HG03565 (cell line): Measurements from ENCODE around the gene TTPAL.

Source experiments
- ATAC-seq: cut with Tn5 transposase; IDR thresholded peaks from one replicate; pipeline ENCODE4 v1.9.1; 2021; ENCODE audit warnings: mild to moderate bottlenecking, moderate library complexity; ENCODE audit not compliant: unreplicated experiment

TTPAL gene

GRCh38 chr20:44495257-44495656 lies 19.6 kb downstream of the TTPAL start:
- no peak for ATAC-seq

DNA sequence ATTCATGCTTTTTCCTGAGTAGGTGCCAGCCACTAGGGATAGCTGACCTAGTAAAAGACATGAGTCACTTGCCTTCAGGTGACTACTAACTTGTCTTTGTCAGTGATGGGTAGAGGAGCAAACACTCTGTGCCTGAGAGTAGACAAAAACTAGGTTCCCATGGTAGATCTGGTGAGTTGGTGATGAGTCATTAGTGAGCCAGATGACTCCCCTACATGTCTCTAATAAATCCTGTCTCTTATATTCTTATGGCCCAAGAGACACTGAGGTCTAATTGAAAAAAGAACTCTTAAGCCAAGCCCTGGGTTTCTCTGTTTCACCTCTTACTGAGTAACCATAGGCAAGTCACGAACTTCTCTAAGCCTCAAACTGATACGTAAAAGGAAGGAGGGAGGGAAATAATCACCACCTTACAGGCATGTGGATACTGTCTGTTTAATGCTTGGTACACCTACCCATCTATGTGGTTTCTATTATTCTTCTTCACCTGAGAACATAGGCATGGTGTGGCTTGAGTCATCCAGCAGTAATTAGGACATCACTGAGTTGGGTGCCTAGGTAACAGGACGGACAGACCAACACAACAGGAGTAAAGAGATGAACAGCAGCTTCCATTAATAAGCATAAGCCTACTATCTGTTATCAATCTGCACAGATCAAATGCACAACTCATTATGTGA lies 20.3 kb downstream of the TTPAL start:
- ATAC-seq: peak; percentile 50

DNA sequence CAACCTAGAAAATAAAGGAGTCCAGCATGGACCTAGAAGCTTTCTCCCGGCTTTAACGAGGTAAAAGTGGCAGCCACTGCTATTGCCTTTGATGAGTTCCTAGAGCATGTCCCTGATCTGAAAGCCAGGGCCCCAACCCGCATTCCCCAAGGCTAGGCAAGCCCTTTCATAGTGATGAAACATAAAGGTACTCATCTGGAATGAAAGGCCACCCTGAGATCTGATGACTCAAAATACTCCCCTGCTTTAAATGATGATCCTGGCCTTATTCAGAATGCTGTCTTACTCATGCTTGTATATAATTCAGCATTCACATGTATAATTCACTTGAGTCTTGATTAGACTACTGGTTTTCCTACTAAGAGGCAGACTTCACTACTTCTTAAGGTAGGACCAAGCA lies 21.3 kb downstream of the TTPAL start:
- no peak for ATAC-seq

GRCh38 chr20:44497761-44498160 lies 22.1 kb downstream of the TTPAL start:
- no peak for ATAC-seq

DNA sequence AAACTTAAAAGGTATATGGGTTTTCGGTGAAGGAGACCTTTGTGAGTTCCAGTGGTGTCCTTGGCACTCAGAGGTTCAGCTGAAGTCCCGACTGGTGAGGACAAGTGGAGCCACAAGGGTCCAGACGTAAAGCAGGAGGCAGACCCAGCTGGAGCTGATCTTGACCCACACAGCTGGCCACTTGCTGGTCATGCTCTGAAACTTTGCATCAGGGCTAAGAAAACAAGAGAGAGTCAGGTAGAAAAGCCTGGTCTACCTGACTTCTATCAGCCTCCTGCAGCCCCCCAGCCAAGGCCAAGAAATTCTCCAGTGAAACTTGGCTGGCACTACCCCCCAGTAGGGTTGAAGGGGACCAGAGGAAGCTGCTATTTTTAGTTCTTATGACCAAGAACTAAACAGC lies 24.5 kb downstream of the TTPAL start:
- no peak for ATAC-seq

DNA sequence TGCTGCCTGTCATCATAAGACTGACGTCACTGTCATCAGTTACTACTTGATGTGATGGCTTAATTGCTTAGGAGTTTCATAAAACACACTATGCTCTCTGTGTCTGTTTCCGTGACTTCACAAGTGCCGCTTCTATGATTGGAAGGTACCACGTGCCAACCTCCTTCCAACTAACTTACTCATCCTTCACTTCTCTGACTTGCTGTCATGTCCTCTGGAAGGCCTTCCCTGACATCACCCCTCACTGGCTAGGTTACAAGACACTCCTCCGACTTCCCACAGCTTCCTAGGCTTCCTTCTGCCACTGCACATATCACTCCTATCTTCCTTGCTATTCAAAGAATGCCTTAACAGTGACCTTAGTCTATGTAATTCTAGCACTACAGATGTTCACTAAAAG lies 25.8 kb downstream of the TTPAL start:
- ATAC-seq: no peak

DNA sequence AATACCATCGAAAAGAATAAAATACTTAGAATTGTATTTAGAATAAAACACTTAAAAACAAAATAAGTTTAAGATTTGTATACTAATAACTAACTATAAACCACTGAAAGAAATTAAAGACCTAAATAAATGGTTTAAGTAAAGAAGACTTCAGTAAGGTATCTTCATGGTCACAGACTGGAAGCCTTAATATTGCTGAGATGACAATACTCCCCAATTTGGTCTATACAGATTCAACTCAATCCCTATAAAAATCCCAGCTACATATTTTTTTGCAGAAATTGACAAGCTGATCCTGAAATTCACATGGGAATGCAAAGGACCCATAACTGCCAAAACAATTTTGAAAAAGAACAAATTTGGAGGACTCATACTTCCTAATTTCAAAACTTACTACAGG lies 27.3 kb downstream of the TTPAL start:
- ATAC-seq: no peak

DNA sequence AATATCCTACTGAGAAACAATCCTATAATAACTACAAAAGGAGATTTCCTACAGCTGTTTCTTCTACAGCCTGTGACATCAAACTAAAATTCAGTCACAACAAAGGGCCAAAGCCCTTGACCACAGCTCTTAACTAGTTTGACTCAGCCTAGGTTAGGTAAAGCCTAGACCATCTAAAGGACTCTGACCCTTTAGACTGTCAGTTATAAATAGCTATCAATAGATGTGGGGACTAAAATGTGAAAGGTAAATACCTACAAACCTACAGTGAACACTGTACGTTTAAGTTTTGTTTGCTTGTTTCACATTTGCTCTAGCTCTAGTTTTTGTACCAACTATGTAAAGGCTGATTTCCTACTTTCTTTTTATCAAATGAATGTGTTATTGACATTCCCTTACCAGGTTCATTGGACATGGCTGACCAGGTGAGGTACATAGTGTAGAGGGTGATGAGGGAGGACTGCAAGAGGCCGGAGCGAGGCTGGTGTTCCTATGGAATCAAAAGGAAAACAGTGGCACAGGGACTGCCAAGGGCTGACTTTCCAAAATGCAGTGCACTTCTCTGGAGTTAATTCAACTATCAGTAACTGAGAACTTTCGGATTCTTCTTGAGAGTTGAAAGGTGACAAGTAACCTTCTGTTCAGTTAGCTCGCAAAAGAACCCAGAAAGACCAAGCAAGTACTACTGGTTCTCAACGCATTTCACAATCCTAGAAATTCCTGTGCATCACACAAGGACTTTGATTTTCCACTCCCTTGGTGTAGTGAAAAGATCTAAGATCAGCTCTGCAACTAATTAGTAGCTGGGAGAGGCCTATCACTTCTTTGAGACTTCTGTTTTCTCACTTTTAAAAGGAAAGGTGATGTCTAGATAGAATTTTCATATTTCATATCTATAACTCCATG lies 29.0 kb downstream of the TTPAL start:
- no peak for ATAC-seq

- ATAC-seq: no peak
Measured at GRCh38 chr20:44509762-44510161, 34.1 kb downstream of the TTPAL start.

- ATAC-seq: no peak
Measured at GRCh38 chr20:44513871-44514270, 38.2 kb downstream of the TTPAL start.

- no peak for ATAC-seq
Measured at GRCh38 chr20:44516491-44516890, 40.8 kb downstream of the TTPAL start.

GRCh38 chr20:44517454-44517853 lies 41.8 kb downstream of the TTPAL start:
- no peak for ATAC-seq

GRCh38 chr20:44518248-44518647 lies 42.6 kb downstream of the TTPAL start:
- ATAC-seq: no peak

- ATAC-seq: no peak
Measured at GRCh38 chr20:44520881-44521280, 45.2 kb downstream of the TTPAL start.

- ATAC-seq: peak; percentile 93
Measured at GRCh38 chr20:44521484-44522481, 46.1 kb downstream of the TTPAL start, which contains the start of gene SERINC3. Gene SERINC3, minus strand, starts transcription at chr20:44522070. Its CDS starts 119 bp downstream, at chr20:44521951.

- ATAC-seq: no peak
Measured at GRCh38 chr20:44522841-44523240, 47.2 kb downstream of the TTPAL start.

DNA sequence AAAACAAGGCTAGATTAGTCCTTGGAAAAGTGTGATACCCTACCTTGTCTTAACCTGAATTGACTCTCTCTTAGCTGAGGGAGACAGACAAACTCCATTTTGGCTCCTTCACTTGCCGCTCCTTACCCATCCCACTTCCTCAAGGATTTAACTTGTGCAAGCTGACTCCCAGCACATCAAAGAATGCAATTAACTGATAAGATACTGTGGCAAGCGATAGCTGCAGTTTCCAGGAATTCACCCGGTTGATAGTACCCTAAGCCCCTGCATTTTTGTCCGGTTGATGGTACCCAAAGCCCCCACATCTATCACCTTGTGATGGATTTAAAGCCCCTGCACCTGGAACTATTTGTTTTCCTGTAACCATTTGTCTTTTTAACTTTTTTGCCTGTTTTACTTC lies 48.1 kb downstream of the TTPAL start:
- no peak for ATAC-seq

DNA sequence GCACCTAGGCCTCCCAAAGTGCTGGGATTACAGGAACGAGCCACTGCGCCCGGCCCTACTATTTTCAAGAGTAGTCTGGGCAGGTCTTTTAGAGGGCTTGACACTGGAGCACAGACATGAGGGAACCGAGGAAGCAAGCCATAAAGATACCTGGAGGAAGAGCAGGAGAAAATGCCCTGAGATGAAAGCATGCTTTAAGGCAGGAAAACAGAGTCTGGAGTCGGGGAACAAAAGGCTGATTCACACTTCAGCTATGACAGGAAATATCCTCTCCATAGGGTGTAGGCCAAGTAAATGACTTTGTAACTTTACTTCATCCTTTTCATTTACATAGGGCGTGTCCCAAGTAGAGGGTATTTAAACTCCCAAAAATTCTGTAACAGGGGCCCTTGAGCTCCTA lies 50.5 kb downstream of the TTPAL start:
- no peak for ATAC-seq

- ATAC-seq: no peak
Measured at GRCh38 chr20:44527716-44528199, 52.1 kb downstream of the TTPAL start.

DNA sequence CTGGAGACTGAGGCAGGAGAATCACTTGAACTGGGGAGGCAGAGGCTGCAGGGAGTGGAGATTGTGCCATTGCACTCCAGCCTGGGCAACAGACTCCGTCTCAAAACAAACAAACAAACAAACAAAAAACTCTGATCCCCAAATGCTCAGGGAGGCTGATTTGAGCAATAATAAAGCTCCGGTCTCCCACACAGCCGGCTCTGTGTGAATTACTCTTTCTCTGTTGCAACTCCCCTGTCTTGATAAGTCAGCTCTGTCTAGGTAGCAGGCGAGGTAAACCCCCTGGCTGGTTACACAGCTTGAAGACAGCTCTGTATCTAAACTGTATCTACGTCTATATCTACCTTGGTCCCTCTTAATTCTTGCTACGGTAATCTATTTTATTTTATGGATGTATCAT lies 52.6 kb downstream of the TTPAL start:
- ATAC-seq: no peak
